Right hindlimb (tissue), 1 donor: ENCODE data around the gene RPTOR.

Experiments used
- DNase-seq: peaks from one replicate; pipeline ENCODE4 v3.0.0-alpha.2; 2018

Gene RPTOR

DNA sequence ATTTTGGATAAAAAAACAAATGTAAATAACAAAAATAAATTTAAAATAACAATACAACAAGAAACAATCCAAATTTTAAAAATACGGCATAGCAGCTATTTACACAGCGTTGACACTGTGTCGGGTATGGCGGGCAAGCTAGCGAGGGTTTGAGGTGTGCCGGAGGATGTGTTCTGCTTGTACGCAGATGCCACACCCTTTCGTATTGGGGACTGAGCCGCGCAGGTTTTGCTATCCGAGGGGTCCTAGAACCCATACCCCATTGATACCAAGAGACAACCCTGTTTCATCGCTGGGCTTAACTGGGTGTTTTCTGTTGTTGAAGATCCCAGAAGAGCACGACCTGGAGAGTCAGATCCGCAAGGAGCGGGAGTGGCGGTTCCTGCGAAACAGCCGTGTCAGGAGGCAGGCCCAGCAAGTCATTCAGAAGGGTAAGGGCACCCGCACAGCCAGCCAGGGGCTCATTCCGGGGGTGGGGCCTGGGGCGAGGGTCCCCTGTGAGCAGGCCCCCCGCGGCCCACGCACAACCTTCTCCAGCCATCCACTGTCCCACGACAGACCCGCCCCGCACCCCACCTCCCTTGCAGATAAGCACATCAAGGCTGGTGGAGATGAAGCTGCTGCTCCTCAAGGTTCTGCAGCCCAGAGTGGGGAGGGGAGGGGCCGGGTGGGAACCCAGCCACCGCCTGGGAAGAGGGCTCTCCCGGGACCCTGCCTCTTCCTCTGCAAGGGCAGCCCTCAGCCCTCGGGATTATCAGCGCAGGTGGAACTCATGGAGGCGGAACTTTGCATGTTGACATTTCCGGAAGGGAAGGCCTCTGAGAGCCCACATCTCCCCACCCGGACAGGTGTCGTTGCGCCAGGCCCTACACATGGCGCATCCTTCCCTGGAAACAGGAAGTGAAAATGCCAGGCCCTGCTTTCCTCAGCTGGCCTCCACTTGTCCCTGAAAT is 395.8 kb downstream of the RPTOR start:
- DNase-seq, result peak; percentile 11

GRCh38 chr17:80941171-80941570 is 396.5 kb downstream of the RPTOR start:
- no peak for DNase-seq

GRCh38 chr17:80941743-80942422 is 397.2 kb downstream of the RPTOR start:
- DNase-seq, result no peak

GRCh38 chr17:80942423-80943345 is 398.0 kb downstream of the RPTOR start:
- peak; percentile 95 for DNase-seq

DNA sequence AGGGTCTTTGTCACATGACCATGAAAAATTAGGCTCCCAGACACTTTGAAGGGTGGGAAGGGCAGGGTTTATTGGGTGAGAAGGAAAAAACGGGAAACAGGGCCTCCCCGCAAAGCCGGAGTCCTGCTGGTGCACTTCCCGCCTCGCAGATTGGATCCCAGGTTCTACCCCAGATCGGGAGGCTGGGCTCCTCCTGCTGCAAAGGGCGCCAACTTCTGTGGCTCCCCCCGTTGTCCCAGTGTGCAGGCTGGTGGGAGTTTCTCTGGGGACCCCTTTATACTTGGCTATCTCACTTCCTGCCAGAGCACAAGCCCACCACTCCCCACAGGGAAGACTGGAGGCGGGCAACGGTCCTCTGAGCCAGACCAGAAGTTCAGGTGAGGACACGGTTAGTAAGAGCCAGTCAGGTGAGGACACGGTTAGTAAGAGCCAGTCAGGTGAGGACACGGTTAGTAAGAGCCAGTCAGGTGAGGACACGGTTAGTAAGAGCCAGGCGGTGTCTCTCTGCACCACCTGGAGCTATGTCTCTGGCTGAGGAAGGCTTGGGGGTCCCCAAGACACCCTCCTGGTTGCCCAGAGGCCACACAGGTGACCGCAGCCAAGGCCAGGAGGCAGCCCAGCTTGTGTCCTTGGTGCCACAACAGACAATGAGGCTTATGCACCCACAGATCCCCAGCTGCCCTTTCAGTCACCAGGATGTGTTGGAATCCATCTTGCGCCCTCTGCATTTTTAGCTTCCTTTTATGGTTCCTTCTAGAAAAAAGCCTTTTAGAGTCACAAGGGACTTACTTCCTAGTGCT is 398.9 kb downstream of the RPTOR start:
- no peak for DNase-seq

DNA sequence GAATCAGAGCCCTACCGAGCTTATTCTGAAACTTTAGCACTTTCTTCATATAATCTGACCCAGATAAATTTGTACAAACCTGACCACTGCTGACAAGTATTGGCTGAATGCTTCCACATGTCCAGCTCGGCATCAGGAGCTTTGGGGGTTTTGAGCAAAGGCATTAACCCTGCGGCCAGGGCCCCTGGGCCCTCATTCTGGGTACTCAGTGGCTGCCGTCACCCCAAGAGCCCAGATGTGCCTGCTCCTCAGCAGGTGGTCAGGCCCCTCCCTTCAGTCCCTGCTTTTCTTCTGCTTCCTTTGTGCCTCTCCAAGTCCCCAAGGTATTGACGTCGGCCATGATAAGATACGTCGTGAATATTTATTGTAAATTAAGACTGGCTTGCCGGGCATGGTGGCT is 399.7 kb downstream of the RPTOR start:
- DNase-seq, result no peak

DNA sequence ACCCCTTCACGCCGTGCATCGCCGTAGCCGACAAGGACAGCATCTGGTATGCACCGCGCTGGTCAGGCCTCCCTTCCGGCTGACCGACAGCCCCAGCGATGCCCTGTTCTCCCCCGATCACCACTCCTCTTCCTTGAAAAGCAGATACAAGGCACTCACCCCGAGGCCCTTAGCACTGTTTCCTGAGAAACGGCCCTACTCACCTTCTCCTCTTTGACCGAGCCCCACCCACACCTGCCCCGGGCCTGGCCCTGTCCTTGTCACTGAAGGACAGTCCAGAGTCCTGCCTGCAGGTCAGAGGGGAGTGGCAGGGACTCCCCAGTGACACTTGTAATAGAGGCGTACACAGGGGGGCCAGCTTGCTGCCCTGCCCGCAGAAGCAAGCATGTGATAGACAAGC is 401.1 kb downstream of the RPTOR start:
- DNase-seq, result no peak

GRCh38 chr17:80946449-80946848 is 401.8 kb downstream of the RPTOR start:
- no peak for DNase-seq

DNA sequence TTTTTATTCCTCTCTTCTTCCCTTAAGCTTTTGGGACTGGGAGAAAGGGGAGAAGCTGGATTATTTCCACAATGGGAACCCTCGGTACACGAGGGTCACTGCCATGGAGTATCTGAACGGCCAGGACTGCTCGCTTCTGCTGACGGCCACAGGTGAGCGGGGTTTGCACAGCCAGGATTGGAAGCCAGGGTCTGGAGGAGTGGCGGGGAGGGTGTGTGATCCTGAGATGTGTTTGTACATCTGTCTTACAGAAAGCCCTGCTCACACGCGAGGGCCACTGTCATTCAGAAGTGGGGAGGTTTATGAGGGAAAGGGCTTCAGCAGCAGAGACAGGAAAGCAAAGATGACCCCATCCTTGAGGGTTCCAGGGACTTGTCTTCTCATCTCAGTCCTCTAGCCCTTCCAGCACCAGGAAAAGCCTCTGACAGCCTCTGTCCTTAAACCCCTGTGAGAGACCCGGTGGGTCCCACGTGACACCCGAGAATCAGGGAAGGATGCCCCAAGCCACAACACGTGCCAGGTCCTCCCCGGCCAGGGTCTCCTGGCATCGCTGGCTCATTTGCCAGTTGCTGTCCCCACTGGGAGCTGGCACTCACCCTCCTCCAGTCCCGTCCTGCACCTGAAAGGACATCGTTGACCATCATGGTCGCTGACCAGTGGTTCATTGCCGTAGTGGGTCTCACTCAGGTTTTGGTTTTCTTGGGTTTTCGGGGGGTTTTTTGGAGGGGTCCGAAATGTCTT is 402.7 kb downstream of the RPTOR start:
- no peak for DNase-seq

GRCh38 chr17:80948019-80948975 is 403.7 kb downstream of the RPTOR start:
- DNase-seq, result no peak

DNA sequence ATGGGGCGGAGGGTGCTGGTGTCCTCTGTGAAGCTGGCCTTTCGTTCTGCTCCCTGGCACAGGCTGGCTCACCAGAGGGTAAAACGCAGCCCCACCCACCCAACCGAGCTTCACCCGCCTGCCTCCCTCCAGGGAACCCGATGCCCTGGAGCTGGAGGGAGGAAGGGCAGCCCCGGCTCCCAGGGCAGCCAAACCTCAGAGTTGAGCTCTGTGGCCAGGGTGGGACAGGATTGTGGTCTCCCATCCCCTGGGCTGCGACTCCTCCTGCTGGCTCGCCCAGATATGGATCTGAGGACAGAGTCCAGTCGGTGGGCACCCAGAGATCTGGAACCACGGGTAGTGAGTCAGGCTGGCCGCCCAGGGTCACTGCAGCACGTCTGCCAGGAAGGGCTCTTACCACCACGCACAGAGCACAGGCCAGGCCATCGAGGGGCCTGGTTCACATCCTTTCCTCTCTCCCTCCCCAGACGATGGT is 404.4 kb downstream of the RPTOR start:
- DNase-seq, result peak; percentile 32

GRCh38 chr17:80949451-80950421 is 405.1 kb downstream of the RPTOR start:
- peak; percentile 20 for DNase-seq

DNA sequence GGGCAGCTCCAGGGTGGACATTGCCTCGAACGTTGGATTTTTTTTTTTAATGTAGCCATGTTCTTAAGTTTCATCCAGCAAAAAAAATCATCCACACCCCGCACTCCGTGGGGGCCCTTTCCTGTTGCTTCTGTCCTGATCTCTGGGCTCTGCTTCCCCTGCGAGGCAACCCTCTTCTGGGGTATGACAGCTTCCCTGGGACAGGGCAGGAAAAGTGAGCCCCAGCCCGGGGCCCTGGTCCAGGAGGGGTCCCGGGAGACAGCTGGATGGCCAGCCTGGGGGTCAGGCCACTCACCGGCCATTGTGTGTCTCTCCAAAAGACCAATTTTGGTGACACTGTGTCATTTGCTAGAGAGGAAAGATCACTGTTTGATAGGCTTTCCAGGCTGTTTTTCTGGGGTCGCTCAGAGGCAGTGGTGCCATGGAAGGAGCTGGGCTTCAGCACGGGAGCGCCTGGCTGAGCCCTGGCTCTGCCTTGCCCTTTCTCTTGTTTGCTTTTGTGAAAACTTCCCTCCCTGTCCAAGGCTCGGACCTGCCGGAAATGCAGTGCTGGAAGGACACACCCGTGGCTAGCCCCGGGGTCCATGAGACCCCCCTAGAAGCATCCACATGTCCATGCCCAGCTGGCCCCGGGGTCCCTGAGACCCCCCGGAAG is 406.0 kb downstream of the RPTOR start:
- DNase-seq, result peak; percentile 13

GRCh38 chr17:80951121-80952090 is 406.8 kb downstream of the RPTOR start:
- DNase-seq, result peak; percentile 11

GRCh38 chr17:80952291-80952690 is 407.7 kb downstream of the RPTOR start:
- no peak for DNase-seq

- no peak for DNase-seq
Measured at GRCh38 chr17:80953471-80954315, 409.1 kb downstream of the RPTOR start.
